A673 (cell line): Measurements from ENCODE around the gene CDH23. TPM values are rescaled to one million over a fixed set of nuclear protein-coding genes. Genes with fewer than 3 reads are reported as not detected.
"Not testable (repeated sequence)": the region's sequence is repeated elsewhere in the genome, so short reads cannot be mapped to it uniquely, and the experiment has no call there.

Experiments used
- BruUV-seq: library from RNA; stranded (reverse); fragments of 400-500 nt; replicated peaks from 2 replicates; lab custom pipeline; 2021; lab: Mats Ljungman, UMichigan
- CTCF ChIA-PET: fragments of 300-600 bp; sonication (Branson Sonifier 250); formaldehyde crosslinking; loops from one replicate; lab custom pipeline; 2022; ENCODE audit warnings: antibody characterized with exemption; lab: Charles Lee
- POLR2A ChIA-PET: fragments of 300-600 bp; sonication (Branson Sonifier 250); formaldehyde crosslinking; loops from one replicate; lab custom pipeline; 2022; ENCODE audit warnings: antibody characterized with exemption; ENCODE audit not compliant: low non-redundant PET; lab: Charles Lee
- DNase-seq: peaks from one replicate; pipeline ENCODE4 v3.0.0-alpha.2; 2015; ENCODE audit warnings: low spot score
- H3K27ac ChIP-seq: fragments of 200-600 bp; sonication (generic); 2 replicates; pipeline ENCODE4 v1.5.1; 2016; ENCODE audit warnings: mixed run types, low read depth, mild to moderate bottlenecking, mixed read lengths, antibody characterized with exemption, low read length; ENCODE audit not compliant: poor library complexity, severe bottlenecking
- H3K27me3 ChIP-seq: fragments of 200-600 bp; sonication (generic); replicated peaks from 2 replicates; pipeline ENCODE4 v1.6.1; 2017; ENCODE audit warnings: mixed run types, low read depth, mild to moderate bottlenecking, mixed read lengths, antibody characterized with exemption, low read length; ENCODE audit not compliant: insufficient read depth, poor library complexity
- H3K36me3 ChIP-seq: fragments of 200-600 bp; sonication (generic); 2 replicates; pipeline ENCODE4 v1.6.1; 2016; ENCODE audit warnings: mixed run types, mild to moderate bottlenecking, mixed read lengths, antibody characterized with exemption, low read length; ENCODE audit not compliant: insufficient read depth, poor library complexity, severe bottlenecking
- H3K4me1 ChIP-seq: fragments of 200-600 bp; sonication (generic); 2 replicates; pipeline ENCODE4 v1.6.1; 2017; ENCODE audit warnings: mixed run types, mild to moderate bottlenecking, mixed read lengths, antibody characterized with exemption, low read length; ENCODE audit not compliant: insufficient read depth, poor library complexity, severe bottlenecking
- H3K4me3 ChIP-seq: fragments of 200-600 bp; sonication (generic); 2 replicates; pipeline ENCODE4 v1.5.1; 2016; ENCODE audit warnings: low read depth, mixed run types, mild to moderate bottlenecking, mixed read lengths, low read length; ENCODE audit not compliant: poor library complexity, severe bottlenecking
- H3K9me3 ChIP-seq: fragments of 200-600 bp; sonication (generic); 2 replicates; pipeline ENCODE4 v1.6.1; 2016; ENCODE audit warnings: mixed run types, low read depth, mild to moderate bottlenecking, mixed read lengths, antibody characterized with exemption, low read length; ENCODE audit not compliant: poor library complexity, severe bottlenecking
- EZH2 ChIP-seq: fragments of 200-600 bp; sonication (generic); IDR thresholded peaks from 2 replicates; pipeline ENCODE4 v1.6.1; 2017; ENCODE audit warnings: borderline replicate concordance, low read depth, mild to moderate bottlenecking, mixed read lengths, antibody characterized with exemption, low read length; ENCODE audit not compliant: poor library complexity, severe bottlenecking
- intact Hi-C: fragments of 100-400 bp; cut with micrococcal nuclease; formaldehyde crosslinking; loops from one replicate; pipeline ENCODE4 v1.10.0; 2022; ENCODE audit not compliant: unreplicated experiment
- total RNA-seq: library from RNA; stranded (reverse); gene quantifications from 2 replicates; pipeline ENCODE4 v1.2.3, GENCODE V29; 2021
- TF ChIP-seq, protein P1 (sequence below): fragments of 300-800, 200-600 bp; sonication (generic); conservative IDR thresholded peaks from 2 replicates; pipeline ENCODE4 v1.5.1; 2017; ENCODE audit warnings: low read depth, mild to moderate bottlenecking, antibody characterized with exemption, low read length, moderate library complexity, mixed read lengths

Gene CDH23
- total RNA-seq, 1 experiment from 2014 or later: 49.7 TPM

DNA sequence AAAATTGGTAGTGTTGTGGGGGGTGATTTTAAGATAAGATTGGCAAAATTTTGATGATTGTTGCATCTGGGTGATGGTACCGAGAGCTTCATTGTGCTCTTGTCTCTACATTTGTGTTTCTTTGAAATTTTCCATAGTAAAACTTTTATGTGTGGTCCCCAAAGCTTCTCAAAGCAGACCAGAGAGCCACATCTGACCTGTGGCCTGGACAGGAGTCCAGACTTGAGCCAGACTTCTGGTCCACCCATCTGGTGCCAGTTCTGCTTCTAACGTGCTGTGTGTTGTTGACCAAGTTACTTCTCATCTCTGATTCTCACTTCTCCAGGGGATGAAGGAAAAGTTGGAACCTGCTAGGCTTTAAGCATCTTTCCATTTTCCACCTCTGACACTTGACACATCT is 202.8 kb downstream of the CDH23 start:
- Histone ChIP-seq H3K36me3 (no peaks in the 10 kb centered on the region), H3K27me3 (no peaks in the 10 kb centered on the region), H3K4me3 (no peak overlapping the region), H3K27ac (no peak overlapping the region), H3K4me1 (peaks cover 15% of the 10 kb centered on the region), H3K9me3 (no peaks in the 10 kb centered on the region)
- BruUV-seq: no TSS peak
- CTCF ChIA-PET: no interaction called here
- POLR2A ChIA-PET: interaction anchor here (0.7 kb wide), 1 partner anchor 37 kb away, joined by 3 read pairs; no protein-coding TSS in a partner anchor
- no peak for DNase-seq
- TF ChIP-seq, protein P1, sequence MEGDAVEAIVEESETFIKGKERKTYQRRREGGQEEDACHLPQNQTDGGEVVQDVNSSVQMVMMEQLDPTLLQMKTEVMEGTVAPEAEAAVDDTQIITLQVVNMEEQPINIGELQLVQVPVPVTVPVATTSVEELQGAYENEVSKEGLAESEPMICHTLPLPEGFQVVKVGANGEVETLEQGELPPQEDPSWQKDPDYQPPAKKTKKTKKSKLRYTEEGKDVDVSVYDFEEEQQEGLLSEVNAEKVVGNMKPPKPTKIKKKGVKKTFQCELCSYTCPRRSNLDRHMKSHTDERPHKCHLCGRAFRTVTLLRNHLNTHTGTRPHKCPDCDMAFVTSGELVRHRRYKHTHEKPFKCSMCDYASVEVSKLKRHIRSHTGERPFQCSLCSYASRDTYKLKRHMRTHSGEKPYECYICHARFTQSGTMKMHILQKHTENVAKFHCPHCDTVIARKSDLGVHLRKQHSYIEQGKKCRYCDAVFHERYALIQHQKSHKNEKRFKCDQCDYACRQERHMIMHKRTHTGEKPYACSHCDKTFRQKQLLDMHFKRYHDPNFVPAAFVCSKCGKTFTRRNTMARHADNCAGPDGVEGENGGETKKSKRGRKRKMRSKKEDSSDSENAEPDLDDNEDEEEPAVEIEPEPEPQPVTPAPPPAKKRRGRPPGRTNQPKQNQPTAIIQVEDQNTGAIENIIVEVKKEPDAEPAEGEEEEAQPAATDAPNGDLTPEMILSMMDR: no peak
- TF ChIP-seq EZH2: no peak
- intact Hi-C loops: no loop called here

DNA sequence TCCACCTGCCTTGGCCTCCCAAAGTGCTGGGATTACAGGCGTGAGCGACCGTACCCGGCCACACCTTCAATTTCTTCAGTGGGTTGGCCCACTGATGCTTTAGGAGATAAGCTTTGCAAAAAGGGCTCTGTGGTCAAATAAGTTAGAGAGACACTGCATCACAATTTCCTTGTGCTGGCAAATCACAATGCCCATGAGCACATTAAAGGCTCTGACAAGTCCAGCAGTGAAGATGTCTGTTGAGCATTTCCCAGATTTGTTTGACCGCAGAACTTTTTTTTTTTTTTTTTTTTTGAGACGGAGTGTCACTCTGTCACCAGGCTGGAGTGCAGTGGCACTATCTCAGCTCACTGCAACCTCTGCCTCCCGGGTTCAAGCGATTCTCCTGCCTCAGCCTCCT is 203.5 kb downstream of the CDH23 start:
- H3K27me3 ChIP-seq, H3K27ac ChIP-seq, H3K36me3 ChIP-seq, POLR2A ChIA-PET, DNase-seq, H3K9me3 ChIP-seq, BruUV-seq, H3K4me3 ChIP-seq: not testable (repeated sequence)
- CTCF ChIA-PET: interaction anchor here (0.7 kb wide), 1 partner anchor 18 kb away, joined by 3 read pairs; no protein-coding TSS in a partner anchor
- intact Hi-C loops: loop anchor here (10.0 kb wide), 1 partner anchor 285 kb away; the partner anchor contains the start of gene SLC29A3
- H3K4me1 ChIP-seq: peaks cover 20% of the 10 kb centered on the region

DNA sequence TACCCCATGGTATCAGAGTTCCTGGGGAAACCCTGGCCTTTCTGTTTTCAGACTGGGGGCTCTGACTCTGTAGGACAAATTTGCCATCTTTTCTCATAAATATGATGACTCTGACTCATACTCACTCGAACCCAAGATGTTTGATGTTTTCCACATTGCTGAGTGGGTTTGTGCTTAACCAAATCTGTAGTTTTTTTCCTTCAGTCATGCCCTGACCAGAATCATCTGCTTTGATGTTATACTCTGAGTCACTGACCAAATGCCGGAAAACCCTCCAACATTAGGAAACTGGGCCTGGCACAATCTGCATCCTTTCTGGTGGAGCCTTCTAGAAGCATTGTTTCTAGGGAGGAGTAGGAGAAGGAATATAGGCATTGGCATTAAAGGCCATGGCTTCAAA is 204.1 kb downstream of the CDH23 start:
- TF ChIP-seq EZH2: no peak
- TF ChIP-seq, protein P1: no peak
- Histone ChIP-seq H3K27ac (no peak overlapping the region), H3K4me1 (peaks cover 20% of the 10 kb centered on the region), H3K9me3 (no peaks in the 10 kb centered on the region), H3K27me3 (no peaks in the 10 kb centered on the region), H3K4me3 (no peak overlapping the region), H3K36me3 (no peaks in the 10 kb centered on the region)
- no peak for DNase-seq
- ChIA-PET POLR2A (no interaction called here), CTCF (no interaction called here)
- intact Hi-C loops: loop anchor here (10.0 kb wide), 1 partner anchor 286 kb away; the partner anchor contains the start of gene SLC29A3
- BruUV-seq: no TSS peak

DNA sequence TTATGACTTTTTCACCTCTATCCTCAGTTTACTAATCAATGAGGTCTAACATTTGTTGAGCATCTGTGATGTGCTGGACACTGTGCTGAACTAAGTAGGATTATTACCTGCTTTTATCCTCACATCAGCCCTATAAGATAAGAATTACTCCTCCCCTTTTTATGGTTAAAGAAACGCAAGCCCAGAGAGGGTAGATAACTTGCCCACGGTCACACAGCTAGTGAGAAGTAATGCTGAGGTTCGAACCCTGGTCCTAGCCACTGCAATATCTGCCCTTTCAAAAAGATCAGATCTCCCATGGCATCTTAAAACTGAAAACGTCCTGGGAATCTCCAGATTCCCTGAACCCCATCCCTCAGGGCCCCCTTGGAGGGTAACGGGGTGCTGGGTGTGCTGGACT is 204.6 kb downstream of the CDH23 start:
- no peak for DNase-seq
- TF ChIP-seq, protein P1: no peak
- TF ChIP-seq EZH2: no peak
- Histone ChIP-seq H3K27ac (no peak overlapping the region), H3K4me1 (peaks cover 20% of the 10 kb centered on the region), H3K9me3 (no peaks in the 10 kb centered on the region), H3K36me3 (no peaks in the 10 kb centered on the region), H3K4me3 (no peak overlapping the region), H3K27me3 (no peaks in the 10 kb centered on the region)
- no TSS peak for BruUV-seq
- intact Hi-C loops: loop anchor here (10.0 kb wide), 1 partner anchor 286 kb away; the partner anchor contains the start of gene SLC29A3
- ChIA-PET CTCF (no interaction called here), POLR2A (no interaction called here)
